GM19025 (cell line): Measurements from ENCODE around the gene RTN4RL1.

Experiments used
- ATAC-seq: cut with Tn5 transposase; IDR thresholded peaks from one replicate; pipeline ENCODE4 v1.9.1; 2021; ENCODE audit warnings: mild to moderate bottlenecking, low read depth, moderate library complexity; ENCODE audit not compliant: unreplicated experiment

Gene RTN4RL1

GRCh38 chr17:1958134-1958881, 66.8 kb downstream of the RTN4RL1 start:
- ATAC-seq = no peak

- ATAC-seq = no peak
Measured at GRCh38 chr17:1957037-1957436, 68.1 kb downstream of the RTN4RL1 start.

- ATAC-seq = no peak
Measured at GRCh38 chr17:1956134-1956533, 69.0 kb downstream of the RTN4RL1 start.

GRCh38 chr17:1953831-1954230, 71.3 kb downstream of the RTN4RL1 start:
- ATAC-seq = no peak

- no peak for ATAC-seq
Measured at GRCh38 chr17:1951920-1952319, 73.2 kb downstream of the RTN4RL1 start.

- ATAC-seq = no peak
Measured at GRCh38 chr17:1949754-1950153, 75.4 kb downstream of the RTN4RL1 start.

- no peak for ATAC-seq
Measured at GRCh38 chr17:1948517-1948825, 76.7 kb downstream of the RTN4RL1 start.

GRCh38 chr17:1947743-1948516, 77.2 kb downstream of the RTN4RL1 start:
- no peak for ATAC-seq

GRCh38 chr17:1947229-1947742, 77.8 kb downstream of the RTN4RL1 start:
- ATAC-seq = no peak

- no peak for ATAC-seq
Measured at GRCh38 chr17:1946021-1946932, 78.9 kb downstream of the RTN4RL1 start.

- ATAC-seq = no peak
Measured at GRCh38 chr17:1945621-1946020, 79.5 kb downstream of the RTN4RL1 start.

- ATAC-seq = no peak
Measured at GRCh38 chr17:1943436-1943831, 81.7 kb downstream of the RTN4RL1 start.

GRCh38 chr17:1942666-1943435, 82.3 kb downstream of the RTN4RL1 start:
- ATAC-seq = no peak

GRCh38 chr17:1942066-1942365, 83.1 kb downstream of the RTN4RL1 start:
- ATAC-seq = no peak

- no peak for ATAC-seq
Measured at GRCh38 chr17:1941272-1942065, 83.7 kb downstream of the RTN4RL1 start.

- no peak for ATAC-seq
Measured at GRCh38 chr17:1940810-1941185, 84.3 kb downstream of the RTN4RL1 start.

- no peak for ATAC-seq
Measured at GRCh38 chr17:1939981-1940809, 84.9 kb downstream of the RTN4RL1 start.

GRCh38 chr17:1937461-1937860, 87.7 kb downstream of the RTN4RL1 start:
- no peak for ATAC-seq

- ATAC-seq = no peak
Measured at GRCh38 chr17:1936766-1937165, 88.4 kb downstream of the RTN4RL1 start.
